ENCODE data around the gene LMO2. TPM values are rescaled to one million over a fixed set of nuclear protein-coding genes. Genes with fewer than 3 reads are reported as not detected.

Gene LMO2
- total and polyA plus RNA-seq, 2 of the 13 experiments (the other 11 are each of a cell fraction or from before 2014, with no cell fraction given), result not detected

GRCh38 chr11:33928564-33928963 lies 36.7 kb upstream of the LMO2 start:
- Histone ChIP-seq H3K27ac (ENCODE audit: extremely low read length, insufficient read depth, low read length) (no peak overlapping the region), H3K27me3 (ENCODE audit: control insufficient read depth in 1 of 2, insufficient read depth in 2 of 2, low read length in 2 of 2) (peaks cover 0 to 14% of the 10 kb centered on the region in 2 experiments; a peak in 3 of 5 replicates), H3K9ac (ENCODE audit: insufficient read depth, low read depth, low read length) (no peak overlapping the region), H2AFZ (ENCODE audit: low read length) (no peak overlapping the region), H3K36me3 (replicated peaks in 1 of 2; ENCODE audit: control insufficient read depth in 1 of 2, insufficient read depth in 2 of 2, low read length in 2 of 2) (no peaks in the 10 kb centered on the region), H3K9me3 (ENCODE audit: low read length) (no peaks in the 10 kb centered on the region), H3K4me1 (ENCODE audit: insufficient read depth, low read length) (0 out of 2 replicates have a peak, but pooled peaks cover 8% of the 10 kb centered on the region), H3K4me3 (replicated peaks in 1 of 3; ENCODE audit: insufficient read depth in 1 of 3, low read depth in 2 of 3, low read length in 3 of 3) (no peak overlapping the region), H3K79me2 (ENCODE audit: insufficient read depth, low read length) (no peaks in the 10 kb centered on the region), H4K20me1 (ENCODE audit: insufficient read depth, low read length) (no peaks in the 10 kb centered on the region), H3K4me2 (ENCODE audit: low read depth, low read length) (no peak overlapping the region)
- TF ChIP-seq MIER3 (CRISPR knock-in tag; IDR thresholded peaks at IDR 0.05; ENCODE audit: borderline replicate concordance) (no peak), SMARCE1 (IDR thresholded peaks at IDR 0.05; ENCODE audit: borderline replicate concordance) (no peak), KLF12 (CRISPR knock-in tag; IDR thresholded peaks at IDR 0.05; ENCODE audit: borderline replicate concordance) (no peak), DRAP1 (CRISPR knock-in tag; IDR thresholded peaks at IDR 0.05) (no peak), ZNF543 (CRISPR knock-in tag; IDR thresholded peaks at IDR 0.05) (no peak), ZNF614 (CRISPR knock-in tag; IDR thresholded peaks at IDR 0.05; ENCODE audit: borderline replicate concordance) (no peak), PAF1 (CRISPR knock-in tag; IDR thresholded peaks at IDR 0.05) (no peak), NR2F6 (IDR thresholded peaks at IDR 0.05) (no peak), NR2F6 (CRISPR knock-in tag; IDR thresholded peaks at IDR 0.05) (no peak)
- ATAC-seq (no peak), FAIRE-seq (no peak), DNase-seq (ENCODE audit: low spot score) (no peak)
- WGBS (ENCODE audit: low lambda C conversion rate), result 67% methylated on average over 4 of the region's 4 CpGs
- CTCF ChIA-PET (ENCODE audit: low intra/inter-chr PET ratio, low total read pairs), result no interaction called here
- intact Hi-C loops (cut with micrococcal nuclease; ENCODE audit: unreplicated experiment), result no loop called here
- BruUV-seq (replicated peaks), result no TSS peak
- POLR2A ChIA-PET, result no interaction called here
- in situ Hi-C loops (cut with HindIII; ENCODE audit: extremely low pct_ligation_motif_present, low pct_unique_long_range_greater_than_20kb), result no loop called here
